ENCODE measurements around the gene SCUBE3. TPM values are rescaled to one million over a fixed set of nuclear protein-coding genes. Genes with fewer than 3 reads are reported as not detected.
A peak's percentile ranks its signal among the peaks of the same experiment; 100 is the strongest.

The SCUBE3 gene
- total and polyA plus RNA-seq, 2 experiments from 2014 or later: 78.2 to 78.7 TPM

GRCh38 chr6:35209081-35209480, 4.7 kb upstream of the SCUBE3 start:
- DNase-seq (ENCODE audit: low read depth in 1 of 2, low spot score in 1 of 2): no peak
- no peak overlapping the region for H3K27ac ChIP-seq
- H3K9me3 ChIP-seq (ENCODE audit: low read depth): no peaks in the 10 kb centered on the region
- peaks cover 32% of the 10 kb centered on the region for H3K27me3 ChIP-seq
- peaks cover 7% of the 10 kb centered on the region for H3K4me1 ChIP-seq (ENCODE audit: low read depth)
- no peak overlapping the region for H3K4me3 ChIP-seq
- TF ChIP-seq CTCF (IDR thresholded peaks at IDR 0.05; ENCODE audit: low read depth, low read length): no peak
- no peaks in the 10 kb centered on the region for H3K36me3 ChIP-seq

- Histone ChIP-seq H3K27me3 (peaks cover 32% of the 10 kb centered on the region), H3K27ac (no peak overlapping the region)
Observed at GRCh38 chr6:35209622-35210247, 4.0 kb upstream of the SCUBE3 start.

GRCh38 chr6:35213298-35213791, 411 bp upstream of the SCUBE3 start:
- H3K36me3 ChIP-seq: no peaks in the 10 kb centered on the region
- peak overlapping the region; percentile 68 for H3K4me3 ChIP-seq
- peaks cover 30% of the 10 kb centered on the region for H3K4me1 ChIP-seq (ENCODE audit: low read depth)
- peaks cover 15% of the 10 kb centered on the region for H3K27me3 ChIP-seq
- TF ChIP-seq CTCF (IDR thresholded peaks at IDR 0.05; ENCODE audit: low read depth, low read length): no peak
- DNase-seq (ENCODE audit: low read depth in 1 of 2, low spot score in 1 of 2): peak in 1 of 2 donors; percentile 74
- no peaks in the 10 kb centered on the region for H3K9me3 ChIP-seq (ENCODE audit: low read depth)
- H3K27ac ChIP-seq: peak overlapping the region; percentile 92

More at GRCh38 chr6:35209622-35210247, 4.0 kb upstream of the SCUBE3 start:
- no peak for DNase-seq (ENCODE audit: low read depth in 1 of 2, low spot score in 1 of 2)
- peaks cover 7% of the 10 kb centered on the region for H3K4me1 ChIP-seq (ENCODE audit: low read depth)
- no peak overlapping the region for H3K4me3 ChIP-seq
- no peak for TF ChIP-seq CTCF (IDR thresholded peaks at IDR 0.05; ENCODE audit: low read depth, low read length)
- no peaks in the 10 kb centered on the region for H3K9me3 ChIP-seq (ENCODE audit: low read depth)
- H3K36me3 ChIP-seq: no peaks in the 10 kb centered on the region

- DNase-seq (ENCODE audit: low read depth in 1 of 2, low spot score in 1 of 2): peak in 1 of 2 donors; percentile 64
- H3K27me3 ChIP-seq: peaks cover 14% of the 10 kb centered on the region
- no peaks in the 10 kb centered on the region for H3K36me3 ChIP-seq
- no peaks in the 10 kb centered on the region for H3K9me3 ChIP-seq (ENCODE audit: low read depth)
- H3K4me1 ChIP-seq (ENCODE audit: low read depth): peaks cover 48% of the 10 kb centered on the region
- no peak for TF ChIP-seq CTCF (IDR thresholded peaks at IDR 0.05; ENCODE audit: low read depth, low read length)
- peak overlapping the region; percentile 92 for H3K27ac ChIP-seq
- peak overlapping the region; percentile 68 for H3K4me3 ChIP-seq
Observed at GRCh38 chr6:35214869-35215664, 1.3 kb downstream of the SCUBE3 start.

GRCh38 chr6:35215665-35216411, 2.1 kb downstream of the SCUBE3 start:
- no peak for TF ChIP-seq CTCF (IDR thresholded peaks at IDR 0.05; ENCODE audit: low read depth, low read length)
- peak overlapping the region; percentile 68 for H3K4me3 ChIP-seq
- no peaks in the 10 kb centered on the region for H3K36me3 ChIP-seq
- peaks cover 14% of the 10 kb centered on the region for H3K27me3 ChIP-seq
- no peak for DNase-seq (ENCODE audit: low read depth in 1 of 2, low spot score in 1 of 2)
- peak overlapping the region; percentile 92 for H3K27ac ChIP-seq
- peaks cover 55% of the 10 kb centered on the region for H3K4me1 ChIP-seq (ENCODE audit: low read depth)
- H3K9me3 ChIP-seq (ENCODE audit: low read depth): no peaks in the 10 kb centered on the region

Data from cardiac muscle cell (in vitro differentiated cells and primary cell).